Measurements from ENCODE around the gene KIAA1210. TPM values are rescaled to one million over a fixed set of nuclear protein-coding genes. Genes with fewer than 3 reads are reported as not detected.

The KIAA1210 gene
- total RNA-seq, 1 experiment from 2014 or later = not detected

- Histone ChIP-seq H3K79me2 (ENCODE audit: low read depth) (no peaks in the 10 kb centered on the region), H2AFZ (no peak overlapping the region), H3K9me3 (ENCODE audit: insufficient read depth, low read depth) (no peaks in the 10 kb centered on the region), H3K27ac (no peak overlapping the region), H3K4me3 (no peak overlapping the region), H3K9me2 (ENCODE audit: insufficient read depth) (no peaks in the 10 kb centered on the region), H3K36me3 (ENCODE audit: low read depth) (no peaks in the 10 kb centered on the region), H3K4me1 (replicated peaks; ENCODE audit: insufficient read depth) (no peaks in the 10 kb centered on the region), H3K4me2 (no peak overlapping the region), H3F3A (ENCODE audit: insufficient read depth, low read depth) (no peaks in the 10 kb centered on the region), H3K27me3 (ENCODE audit: insufficient read depth, low read depth) (peaks cover 14% of the 10 kb centered on the region; the same call in 1 of the 2 replicates), H4K20me1 (ENCODE audit: insufficient read depth) (no peaks in the 10 kb centered on the region)
- intact Hi-C loops (cut with micrococcal nuclease; ENCODE audit: unreplicated experiment) = no loop called here
- no peak for DNase-seq
- TF ChIP-seq CTCF (conservative IDR thresholded peaks at IDR 0.05) (no peak), EZH2 (IDR thresholded peaks at IDR 0.05; ENCODE audit: low read depth) (no peak)
- ChIA-PET CTCF (no interaction called here), POLR2A (ENCODE audit: unreplicated experiment) (interaction anchor here (0.6 kb wide), 1 partner anchor 215 kb away, joined by 6 read pairs; no protein-coding TSS in a partner anchor)
- BruUV-seq (replicated peaks) = no TSS peak
These were observed 33.4 kb downstream of the KIAA1210 start for GRCh38 chrX:119093991-119094735.

- H3K4me3 ChIP-seq = no peak overlapping the region
- no peaks in the 10 kb centered on the region for H3K36me3 ChIP-seq (ENCODE audit: low read depth)
- no peak overlapping the region for H3K4me2 ChIP-seq
- no peaks in the 10 kb centered on the region for H3F3A ChIP-seq (ENCODE audit: insufficient read depth, low read depth)
- no peaks in the 10 kb centered on the region for H3K9me2 ChIP-seq (ENCODE audit: insufficient read depth)
- H2AFZ ChIP-seq = no peak overlapping the region
- H3K4me1 ChIP-seq (replicated peaks; ENCODE audit: insufficient read depth) = no peaks in the 10 kb centered on the region
- H3K27me3 ChIP-seq (ENCODE audit: insufficient read depth, low read depth) = peaks cover 16% of the 10 kb centered on the region; the same call in 1 of the 2 replicates
- no peaks in the 10 kb centered on the region for H4K20me1 ChIP-seq (ENCODE audit: insufficient read depth)
- ChIA-PET POLR2A (ENCODE audit: unreplicated experiment) (no interaction called here), CTCF (no interaction called here)
- DNase-seq = no peak
- TF ChIP-seq EZH2 (IDR thresholded peaks at IDR 0.05; ENCODE audit: low read depth) (no peak), CTCF (conservative IDR thresholded peaks at IDR 0.05) (no peak)
- intact Hi-C loops (cut with micrococcal nuclease; ENCODE audit: unreplicated experiment) = no loop called here
- H3K9me3 ChIP-seq (ENCODE audit: insufficient read depth, low read depth) = no peaks in the 10 kb centered on the region
- no peaks in the 10 kb centered on the region for H3K79me2 ChIP-seq (ENCODE audit: low read depth)
- BruUV-seq (replicated peaks) = no TSS peak
- H3K27ac ChIP-seq = no peak overlapping the region
These were observed 37.0 kb downstream of the KIAA1210 start for GRCh38 chrX:119090627-119091026.

- BruUV-seq (replicated peaks) = no TSS peak
- no peaks in the 10 kb centered on the region for H3F3A ChIP-seq (ENCODE audit: insufficient read depth, low read depth)
- H3K27ac ChIP-seq = no peak overlapping the region
- H3K4me3 ChIP-seq = no peak overlapping the region
- intact Hi-C loops (cut with micrococcal nuclease; ENCODE audit: unreplicated experiment) = no loop called here
- no peaks in the 10 kb centered on the region for H3K36me3 ChIP-seq (ENCODE audit: low read depth)
- ChIA-PET POLR2A (ENCODE audit: unreplicated experiment) (no interaction called here), CTCF (no interaction called here)
- H2AFZ ChIP-seq = no peak overlapping the region
- H3K9me2 ChIP-seq (ENCODE audit: insufficient read depth) = no peaks in the 10 kb centered on the region
- no peaks in the 10 kb centered on the region for H3K4me1 ChIP-seq (replicated peaks; ENCODE audit: insufficient read depth)
- no peak for DNase-seq
- no peaks in the 10 kb centered on the region for H3K9me3 ChIP-seq (ENCODE audit: insufficient read depth, low read depth)
- H3K27me3 ChIP-seq (ENCODE audit: insufficient read depth, low read depth) = peaks cover 16% of the 10 kb centered on the region; the same call in 1 of the 2 replicates
- no peak for TF ChIP-seq CTCF (conservative IDR thresholded peaks at IDR 0.05)
- TF ChIP-seq EZH2 (IDR thresholded peaks at IDR 0.05; ENCODE audit: low read depth) = no peak
- H4K20me1 ChIP-seq (ENCODE audit: insufficient read depth) = no peaks in the 10 kb centered on the region
- no peak overlapping the region for H3K4me2 ChIP-seq
- no peaks in the 10 kb centered on the region for H3K79me2 ChIP-seq (ENCODE audit: low read depth)
These were observed 38.0 kb downstream of the KIAA1210 start for GRCh38 chrX:119089619-119090018.

Measured in PC-9 (cell line).